T-cell (primary cell): ENCODE measurements around the gene COG8. TPM values are rescaled to one million over a fixed set of nuclear protein-coding genes. Genes with fewer than 3 reads are reported as not detected.
A peak's percentile ranks its signal among the peaks of the same experiment; 100 is the strongest.

ENCODE experiments used
- ATAC-seq, 4 experiments: fragments of 200-7000 bp in 3 of 4; fragments of 150-1000 bp in 1 of 4; cut with Tn5 transposase; replicated peaks in 1 of 4; 1 replicate in 3 of 4; 2 replicates in 1 of 4; pipeline ENCODE4 v1.10.0; 2021; ENCODE audit warnings: moderate library complexity in 3 of 4, mild to moderate bottlenecking in 2 of 4, moderate number of reproducible peaks in 1 of 4
- CTCF ChIA-PET, 2 donors: fragments of 300-600 bp; sonication (Branson Sonifier 250); formaldehyde crosslinking; loops; one replicate each; lab custom pipeline; 2022; ENCODE audit warnings: antibody characterized with exemption in 2 of 2; lab: Charles Lee
- POLR2A ChIA-PET, 2 donors: fragments of 300-600 bp; sonication (Branson Sonifier 250); formaldehyde crosslinking; loops; one replicate each; lab custom pipeline; 2022; ENCODE audit warnings: antibody characterized with exemption in 2 of 2; lab: Charles Lee
- DNase-seq, 35 experiments: peaks; one replicate each; pipeline versions ENCODE4 v3.0.0 to v3.0.0-alpha.2; 2013 to 2023
- H3K27ac ChIP-seq: one replicate; pipeline ENCODE4 v1.5.1; 2013; ENCODE audit warnings: low read length
- H3K27me3 ChIP-seq, 2 experiments: replicated peaks in 1 of 2; 1 replicate in 1 of 2; 2 replicates in 1 of 2; pipeline versions ENCODE4 v1.6.1 to v1.7.0; 2013; ENCODE audit warnings: low read length in 1 of 2, mixed read lengths in 1 of 2; ENCODE audit not compliant: control insufficient read depth in 2 of 2, insufficient read depth in 2 of 2; ENCODE audit errors: extremely low read depth in 1 of 2
- H3K36me3 ChIP-seq, 2 donors: 1 replicate in 1 of 2; 2 replicates in 1 of 2; pipeline versions ENCODE4 v1.6.1 to v1.7.0; 2013; ENCODE audit warnings: low read length in 1 of 2; ENCODE audit not compliant: control insufficient read depth in 2 of 2, insufficient read depth in 1 of 2; ENCODE audit errors: extremely low read depth in 1 of 2
- H3K4me1 ChIP-seq, 2 experiments: 1 replicate in 1 of 2; 2 replicates in 1 of 2; pipeline versions ENCODE4 v1.6.1 to v1.7.0; 2013; ENCODE audit warnings: low read length in 2 of 2, mixed read lengths in 1 of 2; ENCODE audit not compliant: insufficient read depth in 2 of 2, control insufficient read depth in 1 of 2; ENCODE audit errors: extremely low read depth in 1 of 2
- H3K4me3 ChIP-seq, 2 donors: 1 replicate in 1 of 2; 2 replicates in 1 of 2; pipeline versions ENCODE4 v1.5.1 to v1.7.0; 2013; ENCODE audit warnings: mild to moderate bottlenecking in 2 of 2, low read length in 1 of 2, moderate library complexity in 1 of 2; ENCODE audit not compliant: control insufficient read depth in 1 of 2; ENCODE audit errors: extremely low read depth in 1 of 2
- H3K9me3 ChIP-seq: 2 replicates; pipeline ENCODE4 v1.7.0; 2013
- H3K27ac Mint-ChIP-seq, 2 donors: one replicate each; pipeline ENCODE4 v1.8.0; 2020 to 2021; ENCODE audit warnings: mild to moderate bottlenecking in 2 of 2, mixed read lengths in 2 of 2
- H3K27me3 Mint-ChIP-seq, 2 donors: one replicate each; pipeline ENCODE4 v1.8.0; 2021 to 2022; ENCODE audit warnings: mixed read lengths in 2 of 2
- H3K36me3 Mint-ChIP-seq: one replicate; pipeline ENCODE4 v1.8.0; 2021; ENCODE audit warnings: mixed read lengths
- H3K4me1 Mint-ChIP-seq, 3 donors: one replicate each; pipeline ENCODE4 v1.8.0; 2020 to 2022; ENCODE audit warnings: mixed read lengths in 3 of 3, mild to moderate bottlenecking in 1 of 3
- H3K4me3 Mint-ChIP-seq, 3 donors: one replicate each; pipeline ENCODE4 v1.8.0; 2020 to 2022; ENCODE audit warnings: mild to moderate bottlenecking in 3 of 3, mixed read lengths in 3 of 3, moderate library complexity in 3 of 3
- H3K9me3 Mint-ChIP-seq, 3 donors: one replicate each; pipeline ENCODE4 v1.8.0; 2020 to 2022; ENCODE audit warnings: mixed read lengths in 3 of 3
- WGBS: methylation state at CpG from one replicate; pipeline ENCODE4 v1.1.5; 2013; ENCODE audit warnings: missing lambda C conversion rate; ENCODE audit not compliant: insufficient coverage; 5-methylcytosine and 5-hydroxymethylcytosine counted together
- total RNA-seq, 35 experiments: library from RNA in 6 of 35; stranded (reverse) in 6 of 35; fragments of 120-200 nt in 1 of 35; gene quantifications; one replicate each; pipeline versions ENCODE4 v1.2.1 to v1.2.4 and lab custom pipeline; 2013 to 2026

The COG8 gene
- total RNA-seq, 5 donors from 2014 or later (not counting 1 experiment from before 2014, with no cell fraction given): 31.2 to 70.4 (median 59.8) TPM

GRCh38 chr16:69378036-69378435 lies 38.7 kb upstream of the COG8 start:
- ATAC-seq (no peak), DNase-seq (no peak)
- peaks cover 7 to 52% of the 10 kb centered on the region in 2 donors for H3K36me3 ChIP-seq
- no peak overlapping the region for H3K27ac ChIP-seq
- no peak overlapping the region for H3K4me3 ChIP-seq
- POLR2A ChIA-PET: interaction anchor here in 1 of 2 donors (0.6 kb wide), 2 partner anchors 44 to 177 kb away, joined by 6 to 8 read pairs; no protein-coding TSS in a partner anchor
- Mint-ChIP-seq H3K36me3 (peaks cover 39% of the 10 kb centered on the region), H3K27me3 (no peaks in the 10 kb centered on the region), H3K9me3 (no peaks in the 10 kb centered on the region), H3K4me1 (peaks cover 16 to 40% (median 36%) of the 10 kb centered on the region in 3 donors), H3K27ac (peak overlapping the region in 1 of 2 donors; percentile 45), H3K4me3 (no peak overlapping the region)
- WGBS: no CpG with 5 or more reads among the region's 1 CpG
- no peaks in the 10 kb centered on the region for H3K27me3 ChIP-seq
- CTCF ChIA-PET: no interaction called here
- H3K9me3 ChIP-seq: no peaks in the 10 kb centered on the region
- H3K4me1 ChIP-seq: no peaks in the 10 kb centered on the region

- DNase-seq: no peak
- H3K36me3 Mint-ChIP-seq: peaks cover 35% of the 10 kb centered on the region
- WGBS: 100% methylated on average over 2 of the region's 10 CpGs
Observed at GRCh38 chr16:69376393-69377059, 37.2 kb upstream of the COG8 start.

GRCh38 chr16:69373019-69373418 lies 33.7 kb upstream of the COG8 start:
- no peak overlapping the region for H3K4me3 ChIP-seq
- no peak overlapping the region for H3K4me3 Mint-ChIP-seq
- H3K27me3 Mint-ChIP-seq: no peaks in the 10 kb centered on the region
- no peak for DNase-seq
- H3K27ac ChIP-seq: no peak overlapping the region
- no peaks in the 10 kb centered on the region for H3K9me3 Mint-ChIP-seq
- no peaks in the 10 kb centered on the region for H3K27me3 ChIP-seq
- H3K4me1 ChIP-seq: no peaks in the 10 kb centered on the region
- H3K36me3 Mint-ChIP-seq: peaks cover 38% of the 10 kb centered on the region
- H3K9me3 ChIP-seq: no peaks in the 10 kb centered on the region
- ChIA-PET CTCF (no interaction called here), POLR2A (no interaction called here)
- no peak for ATAC-seq
- no peak overlapping the region for H3K27ac Mint-ChIP-seq
- peaks cover 9 to 27% (median 15%) of the 10 kb centered on the region in 3 donors for H3K4me1 Mint-ChIP-seq
- H3K36me3 ChIP-seq: peaks cover 10 to 41% of the 10 kb centered on the region in 2 donors
- WGBS: no CpG with 5 or more reads among the region's 1 CpG

More at GRCh38 chr16:69376393-69377059, 37.2 kb upstream of the COG8 start:
- no peaks in the 10 kb centered on the region for H3K27me3 ChIP-seq
- H3K27ac ChIP-seq: no peak overlapping the region
- H3K4me3 ChIP-seq: no peak overlapping the region
- no peak overlapping the region for H3K27ac Mint-ChIP-seq
- H3K9me3 Mint-ChIP-seq: no peaks in the 10 kb centered on the region
- peaks cover 5 to 35% (median 34%) of the 10 kb centered on the region in 3 donors for H3K4me1 Mint-ChIP-seq
- H3K27me3 Mint-ChIP-seq: no peaks in the 10 kb centered on the region
- ATAC-seq: no peak
- ChIA-PET POLR2A (interaction anchor here (0.6 to 0.7 kb wide), 2 partner anchors 12 to 21 kb away, joined by 3 to 8 read pairs; no protein-coding TSS in a partner anchor), CTCF (interaction anchor here in 1 of 2 donors (0.7 kb wide), 1 partner anchor 240 kb away, joined by 3 read pairs; no protein-coding TSS in a partner anchor)
- peaks cover 7 to 44% of the 10 kb centered on the region in 2 donors for H3K36me3 ChIP-seq
- no peak overlapping the region for H3K4me3 Mint-ChIP-seq
- H3K4me1 ChIP-seq: no peaks in the 10 kb centered on the region
- H3K9me3 ChIP-seq: no peaks in the 10 kb centered on the region

- H3K4me3 ChIP-seq: no peak overlapping the region
- Mint-ChIP-seq H3K27ac (peak overlapping the region in 1 of 2 donors; percentile 63), H3K27me3 (no peaks in the 10 kb centered on the region), H3K4me3 (no peak overlapping the region), H3K9me3 (no peaks in the 10 kb centered on the region), H3K4me1 (peaks cover 9 to 24% (median 12%) of the 10 kb centered on the region in 3 donors), H3K36me3 (peaks cover 44% of the 10 kb centered on the region)
- POLR2A ChIA-PET: interaction anchor here in 1 of 2 donors (0.5 kb wide), 1 partner anchor 237 kb away, joined by 8 read pairs; no protein-coding TSS in a partner anchor
- H3K4me1 ChIP-seq: no peaks in the 10 kb centered on the region
- H3K27ac ChIP-seq: no peak overlapping the region
- H3K27me3 ChIP-seq: no peaks in the 10 kb centered on the region
- ATAC-seq: no peak
- no CpG with 5 or more reads among the region's 2 CpGs for WGBS
- H3K36me3 ChIP-seq: peaks cover 13 to 50% of the 10 kb centered on the region in 2 donors
- CTCF ChIA-PET: no interaction called here
- no peaks in the 10 kb centered on the region for H3K9me3 ChIP-seq
- no peak for DNase-seq
Observed at GRCh38 chr16:69371564-69371963, 32.2 kb upstream of the COG8 start.

DNA sequence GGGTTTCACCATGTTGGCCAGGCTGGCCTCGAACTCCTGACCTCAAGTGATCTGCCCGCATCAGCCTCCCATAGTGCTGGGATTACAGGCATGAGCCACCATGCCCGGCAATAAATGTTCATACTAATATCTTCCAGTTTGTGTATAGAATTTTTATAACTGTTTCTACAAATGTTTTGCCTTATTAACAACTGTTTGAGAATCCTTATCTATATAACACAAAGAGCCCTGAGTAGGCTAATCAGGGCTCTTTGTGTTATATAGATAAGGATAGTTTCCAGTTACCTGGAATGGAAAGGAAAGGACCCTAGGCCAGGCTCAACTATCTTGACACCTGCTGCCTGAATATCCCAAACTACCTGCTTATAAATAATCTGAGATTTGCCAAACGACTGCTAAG lies 29.5 kb upstream of the COG8 start:
- H3K27ac ChIP-seq: no peak overlapping the region
- H3K27me3 ChIP-seq: no peaks in the 10 kb centered on the region
- no peak overlapping the region for H3K4me3 ChIP-seq
- Mint-ChIP-seq H3K27ac (no peak overlapping the region), H3K36me3 (peaks cover 57% of the 10 kb centered on the region), H3K9me3 (no peaks in the 10 kb centered on the region), H3K27me3 (no peaks in the 10 kb centered on the region), H3K4me1 (peaks cover 4 to 29% (median 11%) of the 10 kb centered on the region in 3 donors), H3K4me3 (no peak overlapping the region)
- POLR2A ChIA-PET: no interaction called here
- H3K36me3 ChIP-seq: peaks cover 19 to 73% of the 10 kb centered on the region in 2 donors
- H3K4me1 ChIP-seq: no peaks in the 10 kb centered on the region
- DNase-seq: no peak
- ATAC-seq: no peak
- CTCF ChIA-PET: interaction anchor here in 1 of 2 donors (0.6 kb wide), 1 partner anchor 57 kb away, joined by 4 read pairs; no protein-coding TSS in a partner anchor
- 100% methylated on average over 2 of the region's 4 CpGs for WGBS
- no peaks in the 10 kb centered on the region for H3K9me3 ChIP-seq

DNA sequence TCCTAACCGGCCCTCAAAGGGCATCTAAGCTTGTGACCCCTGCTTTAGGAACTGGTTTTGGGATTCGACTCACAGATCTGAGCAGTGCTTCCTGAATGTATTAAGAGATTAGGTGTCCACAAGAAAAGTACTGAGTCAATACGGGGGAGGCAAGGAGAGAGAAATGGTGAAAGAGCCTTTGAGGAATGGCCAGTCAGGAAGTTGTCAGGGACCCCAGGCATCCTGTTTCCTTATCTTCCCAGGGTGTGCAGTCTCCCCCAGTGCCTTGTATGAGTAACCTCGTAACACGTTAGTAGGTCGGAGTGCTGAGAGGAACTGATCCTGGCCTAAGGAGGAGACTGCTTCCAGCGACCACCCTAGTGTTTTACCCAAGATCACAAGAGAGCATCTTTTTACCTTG lies 28.6 kb upstream of the COG8 start:
- Mint-ChIP-seq H3K4me3 (no peak overlapping the region), H3K4me1 (peaks cover 4 to 25% (median 7%) of the 10 kb centered on the region in 3 donors), H3K27ac (no peak overlapping the region), H3K27me3 (no peaks in the 10 kb centered on the region), H3K36me3 (peaks cover 57% of the 10 kb centered on the region), H3K9me3 (no peaks in the 10 kb centered on the region)
- no peaks in the 10 kb centered on the region for H3K4me1 ChIP-seq
- H3K27me3 ChIP-seq: no peaks in the 10 kb centered on the region
- no peaks in the 10 kb centered on the region for H3K9me3 ChIP-seq
- H3K36me3 ChIP-seq: peaks cover 20 to 78% of the 10 kb centered on the region in 2 donors
- H3K4me3 ChIP-seq: no peak overlapping the region
- 97% methylated on average over 6 of the region's 7 CpGs for WGBS
- ATAC-seq: no peak
- POLR2A ChIA-PET: no interaction called here
- DNase-seq: no peak
- no peak overlapping the region for H3K27ac ChIP-seq
- CTCF ChIA-PET: no interaction called here
